Activated CD8-positive, alpha-beta T cell treated with anti-CD3 and anti-CD28 coated beads for 36 hours (primary cell): ENCODE results near the gene OSBPL8. TPM values are rescaled to one million over a fixed set of nuclear protein-coding genes. Genes with fewer than 3 reads are reported as not detected.

ENCODE experiments used
- ATAC-seq: fragments of 200-7000 bp; cut with Tn5 transposase; one replicate; pipeline ENCODE4 v1.10.0; 2021; ENCODE audit warnings: mild to moderate bottlenecking, moderate library complexity
- CTCF ChIA-PET: fragments of 350-600 bp; sonication (Branson Sonifier 250); formaldehyde crosslinking; loops from one replicate; lab custom pipeline; 2021; ENCODE audit warnings: antibody characterized with exemption; lab: Charles Lee
- POLR2A ChIA-PET: fragments of 350-600 bp; sonication (Branson Sonifier 250); formaldehyde crosslinking; loops from one replicate; lab custom pipeline; 2021; ENCODE audit warnings: antibody characterized with exemption; lab: Charles Lee
- DNase-seq: peaks from one replicate; pipeline ENCODE4 v3.0.0-alpha.2; 2020
- H3K27ac Mint-ChIP-seq: one replicate; pipeline ENCODE4 v1.8.0; 2021; ENCODE audit warnings: mild to moderate bottlenecking, mixed read lengths
- H3K27me3 Mint-ChIP-seq: one replicate; pipeline ENCODE4 v1.8.0; 2021; ENCODE audit warnings: mixed read lengths
- H3K36me3 Mint-ChIP-seq: one replicate; pipeline ENCODE4 v1.8.0; 2021; ENCODE audit warnings: low read depth, mixed read lengths
- H3K4me1 Mint-ChIP-seq: one replicate; pipeline ENCODE4 v1.8.0; 2021; ENCODE audit warnings: low read depth, mixed read lengths
- H3K4me3 Mint-ChIP-seq: one replicate; pipeline ENCODE4 v1.8.0; 2021; ENCODE audit warnings: mild to moderate bottlenecking, moderate library complexity, mixed read lengths
- H3K9me3 Mint-ChIP-seq: one replicate; pipeline ENCODE4 v1.8.0; 2021; ENCODE audit warnings: mixed read lengths
- intact Hi-C: fragments of 100-400 bp; cut with micrococcal nuclease; formaldehyde crosslinking; loops from one replicate; pipeline ENCODE4 v1.10.0; 2022
- total RNA-seq, 2 experiments: library from RNA; stranded (reverse); gene quantifications; one replicate each; pipeline ENCODE4 v1.2.3, GENCODE V29; 2021
- TF ChIP-seq, protein P1 (sequence below): fragments of 200-600 bp; IDR thresholded peaks from one replicate; pipeline ENCODE4 v1.8.0; 2022; ENCODE audit warnings: antibody characterized with exemption, mild to moderate bottlenecking

OSBPL8 gene
- total RNA-seq, 2 experiments from 2014 or later = 81.1 to 85.6 TPM

DNA sequence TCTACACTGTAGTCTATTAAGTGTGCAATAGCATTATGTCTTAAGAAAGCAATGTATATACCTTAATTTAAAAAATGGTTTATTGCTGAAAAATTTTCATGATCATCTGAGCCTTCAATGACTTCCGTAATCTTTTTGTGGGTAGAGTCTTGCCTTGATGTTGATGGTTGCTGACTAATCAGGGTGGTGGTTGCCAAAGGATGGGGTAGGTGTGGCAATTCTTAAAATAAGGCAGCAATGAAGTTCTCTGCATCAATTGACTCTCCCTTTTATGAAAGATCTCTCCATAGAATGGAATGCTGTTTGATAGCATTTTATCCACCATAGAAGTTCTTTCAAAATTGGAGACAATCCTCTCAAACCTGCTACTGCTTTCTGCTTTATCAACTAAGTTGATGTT is 252.5 kb downstream of the OSBPL8 start:
- no peak for ATAC-seq
- H3K9me3 Mint-ChIP-seq = no peaks in the 10 kb centered on the region
- TF ChIP-seq, protein P1, sequence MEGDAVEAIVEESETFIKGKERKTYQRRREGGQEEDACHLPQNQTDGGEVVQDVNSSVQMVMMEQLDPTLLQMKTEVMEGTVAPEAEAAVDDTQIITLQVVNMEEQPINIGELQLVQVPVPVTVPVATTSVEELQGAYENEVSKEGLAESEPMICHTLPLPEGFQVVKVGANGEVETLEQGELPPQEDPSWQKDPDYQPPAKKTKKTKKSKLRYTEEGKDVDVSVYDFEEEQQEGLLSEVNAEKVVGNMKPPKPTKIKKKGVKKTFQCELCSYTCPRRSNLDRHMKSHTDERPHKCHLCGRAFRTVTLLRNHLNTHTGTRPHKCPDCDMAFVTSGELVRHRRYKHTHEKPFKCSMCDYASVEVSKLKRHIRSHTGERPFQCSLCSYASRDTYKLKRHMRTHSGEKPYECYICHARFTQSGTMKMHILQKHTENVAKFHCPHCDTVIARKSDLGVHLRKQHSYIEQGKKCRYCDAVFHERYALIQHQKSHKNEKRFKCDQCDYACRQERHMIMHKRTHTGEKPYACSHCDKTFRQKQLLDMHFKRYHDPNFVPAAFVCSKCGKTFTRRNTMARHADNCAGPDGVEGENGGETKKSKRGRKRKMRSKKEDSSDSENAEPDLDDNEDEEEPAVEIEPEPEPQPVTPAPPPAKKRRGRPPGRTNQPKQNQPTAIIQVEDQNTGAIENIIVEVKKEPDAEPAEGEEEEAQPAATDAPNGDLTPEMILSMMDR = no peak
- H3K36me3 Mint-ChIP-seq = no peaks in the 10 kb centered on the region
- no peak overlapping the region for H3K27ac Mint-ChIP-seq
- ChIA-PET POLR2A (no interaction called here), CTCF (no interaction called here)
- intact Hi-C loops = no loop called here
- H3K27me3 Mint-ChIP-seq = peaks cover 3% of the 10 kb centered on the region
- no peak for DNase-seq
- H3K4me3 Mint-ChIP-seq = no peak overlapping the region
- H3K4me1 Mint-ChIP-seq = peaks cover 3% of the 10 kb centered on the region

DNA sequence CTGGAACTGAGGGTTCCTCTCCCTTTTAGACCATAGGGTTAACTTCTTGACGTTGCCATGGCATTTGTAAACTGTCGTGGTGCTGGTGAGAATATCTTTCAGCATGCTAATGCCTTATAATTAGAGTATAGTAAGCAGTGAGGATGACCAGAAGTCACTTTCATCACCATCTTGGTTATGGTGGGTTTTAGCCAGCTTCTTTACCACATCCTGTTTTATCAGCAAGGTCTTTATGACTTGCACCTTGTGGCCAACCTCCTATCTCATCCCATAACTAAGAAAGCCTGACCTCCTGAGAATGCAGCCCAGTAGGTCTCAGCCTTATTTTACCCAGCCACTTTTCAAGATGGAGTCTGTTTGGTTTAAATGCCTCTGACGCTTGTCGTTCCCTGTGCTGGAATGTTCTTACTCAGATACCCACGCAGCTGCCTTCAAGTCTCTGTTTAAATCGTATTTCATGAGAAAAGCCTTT is 255.5 kb downstream of the OSBPL8 start:
- ATAC-seq = no peak
- intact Hi-C loops = no loop called here
- POLR2A ChIA-PET = no interaction called here
- Mint-ChIP-seq H3K9me3 (no peaks in the 10 kb centered on the region), H3K27ac (no peak overlapping the region), H3K4me1 (peaks cover 3% of the 10 kb centered on the region), H3K27me3 (peaks cover 2% of the 10 kb centered on the region), H3K4me3 (no peak overlapping the region), H3K36me3 (no peaks in the 10 kb centered on the region)
- DNase-seq = no peak
- CTCF ChIA-PET = no interaction called here
- TF ChIP-seq, protein P1 = no peak

DNA sequence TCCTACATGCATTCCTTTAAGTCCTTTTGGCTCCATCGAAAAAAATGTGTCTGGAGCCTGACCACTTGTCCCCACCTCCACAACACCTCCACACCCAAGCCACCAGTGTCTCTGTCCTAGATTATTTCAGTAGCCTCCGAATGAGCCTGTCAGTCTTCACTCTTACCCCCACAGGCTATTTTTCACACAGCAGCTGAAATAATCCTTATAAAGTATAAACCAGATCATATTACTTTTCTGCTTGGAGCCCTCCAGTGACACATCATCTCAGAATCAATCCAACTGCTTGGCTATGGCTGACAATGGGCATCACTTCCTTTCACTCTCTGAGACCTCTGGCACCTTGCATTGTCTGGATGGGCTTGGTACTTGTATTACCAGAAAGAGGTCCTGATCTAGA is 256.2 kb downstream of the OSBPL8 start:
- Mint-ChIP-seq H3K9me3 (no peaks in the 10 kb centered on the region), H3K4me3 (no peak overlapping the region), H3K36me3 (no peaks in the 10 kb centered on the region), H3K27me3 (peaks cover 2% of the 10 kb centered on the region), H3K4me1 (peaks cover 3% of the 10 kb centered on the region), H3K27ac (no peak overlapping the region)
- DNase-seq = no peak
- intact Hi-C loops = no loop called here
- CTCF ChIA-PET = interaction anchor here (0.5 kb wide), 1 partner anchor 744 kb away, joined by 3 read pairs; no protein-coding TSS in a partner anchor
- no peak for ATAC-seq
- TF ChIP-seq, protein P1 = no peak
- POLR2A ChIA-PET = no interaction called here

Other genes with a start within 250 kb of the OSBPL8 start
- 1 to 10 TPM; 3.7 to 3.9 TPM for gene BBS10, start 211.4 kb downstream of the OSBPL8 start, total RNA-seq
- gene ZDHHC17, start 204.3 kb upstream of the OSBPL8 start, total RNA-seq = 10 to 100 TPM; 20.8 to 22.4 TPM